NCI-H1436 treated with DMSO at 0.1 percent for 48 hours (cell line): ENCODE results near the gene ARMH4.
"Not testable (repeated sequence)": the region's sequence is repeated elsewhere in the genome, so short reads cannot be mapped to it uniquely, and the experiment has no call there.

Source experiments
- DNase-seq: peaks from one replicate; lab custom pipeline; 2025; lab: John Stamatoyannopoulos, UW

Gene ARMH4

GRCh38 chr14:58143106-58143505 is 8.9 kb downstream of the ARMH4 start:
- no peak for DNase-seq

- DNase-seq, result no peak
Observed at GRCh38 chr14:58141893-58142292, 10.1 kb downstream of the ARMH4 start.

GRCh38 chr14:58138714-58139482 is 13.1 kb downstream of the ARMH4 start:
- no peak for DNase-seq

DNA sequence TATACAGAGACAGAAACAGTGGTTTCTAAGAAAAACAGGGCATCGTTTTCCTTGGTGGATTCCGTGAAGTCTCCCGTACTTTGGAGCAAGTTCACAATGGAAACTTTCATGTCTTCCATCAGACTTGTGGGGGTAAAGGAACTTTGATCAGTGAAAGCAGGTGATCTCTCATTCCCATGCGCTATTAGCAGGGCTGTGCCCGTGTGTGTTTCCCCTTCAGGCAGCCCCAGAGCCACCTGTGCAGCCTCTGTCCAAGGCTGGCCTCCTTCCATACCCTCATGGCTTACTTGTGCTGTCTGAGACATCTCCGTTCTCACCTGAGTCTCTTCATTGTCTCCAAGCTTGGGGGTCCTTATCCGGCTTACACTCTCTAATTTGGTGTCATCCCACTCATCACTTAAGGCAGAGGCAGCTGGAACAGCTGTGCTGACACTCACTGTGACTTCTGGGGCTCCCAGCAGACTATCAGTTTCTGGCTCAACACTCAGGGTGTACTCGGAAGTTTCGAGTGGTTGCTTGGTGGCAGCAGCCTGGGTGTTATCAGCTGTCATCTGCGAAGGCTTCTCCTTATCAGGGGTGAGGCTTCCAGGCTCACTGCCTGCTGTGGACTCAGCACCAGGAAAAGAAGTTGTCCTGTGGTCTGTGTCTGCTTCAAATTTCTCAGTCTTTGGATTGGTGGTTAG is 13.8 kb downstream of the ARMH4 start:
- no peak for DNase-seq

DNA sequence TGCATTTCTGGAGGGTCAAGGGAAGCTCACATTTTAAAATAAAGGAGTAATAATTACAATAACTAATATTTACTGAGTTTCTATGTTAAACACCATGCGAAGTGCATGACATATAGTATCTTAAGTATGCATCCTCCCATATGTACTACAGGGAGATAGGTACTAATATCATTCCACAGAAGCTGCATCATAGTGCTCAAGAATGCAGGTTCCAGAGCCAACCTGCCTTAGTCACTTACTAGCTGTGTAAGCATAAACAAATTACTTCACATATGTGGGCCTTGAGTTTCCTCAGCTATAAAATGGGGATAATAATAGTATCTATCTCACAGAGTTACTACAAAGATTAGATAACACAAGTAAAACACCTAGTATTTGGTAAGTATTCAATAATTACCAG is 18.3 kb downstream of the ARMH4 start:
- no peak for DNase-seq

GRCh38 chr14:58131386-58131785 is 20.6 kb downstream of the ARMH4 start:
- no peak for DNase-seq

DNA sequence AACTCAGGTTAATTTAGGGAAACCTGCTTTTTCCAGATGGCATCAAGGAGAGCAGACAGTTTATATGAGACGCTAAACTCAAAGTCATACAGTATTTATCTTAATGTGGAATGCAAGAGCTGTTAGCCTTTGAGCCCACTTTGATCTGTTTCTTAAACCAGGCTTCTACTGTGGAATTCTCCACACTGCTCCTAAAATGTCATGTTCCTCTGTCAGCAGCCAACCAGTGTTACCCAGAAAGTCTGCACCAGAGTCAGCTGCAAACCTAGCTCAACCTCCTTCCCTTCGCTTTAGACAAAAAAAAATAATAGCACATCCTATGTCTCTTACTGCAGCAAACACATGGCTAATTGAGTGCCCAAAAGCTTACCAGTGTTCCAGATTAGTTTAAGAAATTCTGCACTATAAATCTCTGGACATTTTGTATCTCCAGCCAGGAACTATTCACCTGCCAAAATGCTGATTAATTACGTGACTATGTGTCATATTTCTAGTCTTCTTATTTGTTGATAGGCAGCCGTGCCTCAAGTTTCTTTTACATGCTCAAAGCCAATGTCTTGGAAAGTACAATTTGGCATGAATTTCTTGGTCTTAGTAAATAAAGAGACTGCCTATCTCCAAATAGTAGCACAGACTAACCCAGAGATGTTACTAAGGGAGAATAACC is 21.8 kb downstream of the ARMH4 start:
- DNase-seq, result no peak

- no peak for DNase-seq
Observed at GRCh38 chr14:58129208-58129607, 22.8 kb downstream of the ARMH4 start.

GRCh38 chr14:58128416-58128815 is 23.6 kb downstream of the ARMH4 start:
- DNase-seq, result no peak

DNA sequence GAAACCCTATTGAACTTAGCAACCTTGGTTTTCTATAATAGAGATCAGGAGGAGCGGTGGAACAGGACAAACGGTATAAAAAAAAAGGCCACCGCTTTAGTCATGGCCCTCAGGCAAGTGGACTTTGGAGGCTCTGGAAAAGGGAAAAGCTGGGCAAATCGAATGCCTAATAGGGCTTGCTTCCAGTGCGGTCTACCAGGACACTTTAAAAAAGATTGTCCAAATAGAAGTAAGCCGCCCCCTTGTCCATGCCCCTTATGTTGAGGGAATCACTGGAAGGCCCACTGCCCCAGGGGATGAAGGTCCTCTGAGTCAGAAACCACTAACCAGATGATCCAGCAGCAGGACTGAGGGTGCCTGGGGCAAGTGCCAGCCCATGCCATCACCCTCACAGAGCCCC is 29.5 kb downstream of the ARMH4 start:
- DNase-seq, result not testable (repeated sequence)

DNA sequence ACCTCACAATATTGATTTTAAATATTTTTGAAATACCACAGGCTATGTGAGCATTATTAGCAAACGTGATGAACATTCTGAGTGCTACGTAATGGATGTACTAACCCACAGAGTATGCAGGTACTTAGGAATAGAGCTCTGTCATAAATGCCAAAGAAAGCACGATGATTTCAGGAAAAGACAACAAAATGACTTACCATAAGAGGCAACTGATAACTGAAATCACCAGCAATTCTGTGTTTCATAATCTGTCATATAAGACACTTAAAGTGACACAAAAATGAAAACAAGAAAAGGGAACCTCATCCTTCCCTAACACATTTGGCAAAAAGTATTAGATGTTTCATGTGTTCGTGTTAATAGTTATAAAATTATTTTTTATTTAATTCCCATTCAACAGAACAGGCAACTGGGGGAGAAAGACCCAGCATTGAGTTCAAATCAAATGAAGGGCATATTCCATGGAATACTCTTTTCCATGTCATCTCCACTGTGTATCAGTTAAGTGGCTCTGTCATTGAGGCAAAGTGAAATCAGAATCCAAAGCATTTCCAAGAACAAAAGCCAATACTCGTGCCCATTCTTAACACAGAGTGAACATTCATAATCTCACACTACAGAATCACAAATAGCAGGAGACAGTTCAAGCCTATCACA is 30.4 kb downstream of the ARMH4 start:
- DNase-seq, result no peak

GRCh38 chr14:58119381-58119780 is 32.6 kb downstream of the ARMH4 start:
- DNase-seq, result no peak

DNA sequence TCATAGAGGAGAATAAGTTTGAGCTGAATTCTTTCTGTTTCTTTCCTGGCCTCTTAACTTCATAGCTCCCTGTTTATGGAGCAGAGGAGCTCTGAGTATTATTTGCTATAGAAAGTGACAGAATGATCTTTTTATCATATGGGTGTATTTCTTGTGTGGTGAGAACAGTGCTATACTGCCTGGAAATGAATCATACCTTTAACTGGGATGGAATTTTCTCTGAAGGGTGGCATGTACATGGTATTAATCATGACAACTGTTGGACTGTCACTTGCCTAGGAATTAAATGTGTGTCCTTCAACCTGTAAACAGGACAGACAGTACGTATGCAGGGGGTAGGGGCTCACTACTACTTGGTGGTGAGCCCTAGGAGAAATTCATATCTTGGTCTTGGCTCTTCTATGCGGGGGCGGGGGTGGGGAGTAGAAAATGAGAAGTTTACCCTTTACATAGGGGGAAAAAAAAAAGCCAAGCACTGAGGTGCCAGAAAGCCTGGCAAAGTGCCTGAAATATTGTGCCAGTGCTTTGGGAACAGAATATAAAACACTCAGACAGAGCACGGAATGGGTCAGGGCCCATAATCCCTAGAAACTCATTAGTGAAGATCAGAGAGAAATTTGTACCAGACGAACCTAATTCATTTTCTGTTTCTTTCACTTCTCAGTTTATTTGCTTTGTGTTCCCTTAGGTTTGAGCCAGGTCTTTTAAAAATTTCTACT is 33.8 kb downstream of the ARMH4 start:
- no peak for DNase-seq

DNA sequence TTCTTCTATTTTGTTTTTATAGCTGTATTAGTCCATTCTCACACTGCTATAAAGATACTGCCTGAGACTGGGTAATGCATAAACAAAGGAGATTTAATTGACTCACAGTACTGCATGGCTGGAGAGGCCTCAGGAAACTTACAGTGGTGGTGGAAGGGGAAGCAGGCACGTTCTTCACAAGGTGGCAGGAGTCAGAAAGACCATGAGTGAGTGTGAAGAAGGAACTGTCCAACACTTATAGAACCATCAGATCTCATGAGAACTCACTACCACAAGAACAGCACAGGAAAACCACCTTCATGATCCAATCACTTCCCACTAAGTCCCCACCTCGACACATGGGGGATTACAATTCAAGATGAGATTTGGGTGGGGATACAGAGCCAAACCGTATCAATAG is 42.3 kb downstream of the ARMH4 start:
- DNase-seq, result no peak

- no peak for DNase-seq
Observed at GRCh38 chr14:58108717-58109116, 43.3 kb downstream of the ARMH4 start.

- no peak for DNase-seq
Observed at GRCh38 chr14:58107947-58108552, 44.0 kb downstream of the ARMH4 start.

- no peak for DNase-seq
Observed at GRCh38 chr14:58107041-58107440, 45.0 kb downstream of the ARMH4 start.

DNA sequence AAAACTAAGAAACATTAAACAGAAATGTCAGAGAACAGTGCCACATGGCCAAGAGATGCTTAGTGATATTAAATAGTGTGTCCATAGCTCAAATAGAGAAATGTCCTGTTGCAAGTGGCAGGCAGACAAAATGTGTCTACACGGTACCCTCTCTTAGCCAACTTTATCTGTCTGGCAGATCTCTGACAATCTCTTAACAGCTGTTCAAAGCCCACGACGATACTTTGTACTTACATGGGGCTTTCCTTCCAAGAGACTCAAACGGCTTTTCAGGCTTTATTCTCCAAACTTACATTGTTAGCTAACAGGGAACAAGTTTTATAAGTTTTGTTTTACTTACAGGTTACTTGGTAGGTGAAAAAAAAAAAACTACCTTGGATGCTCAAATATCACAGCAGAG is 45.6 kb downstream of the ARMH4 start:
- DNase-seq, result no peak

GRCh38 chr14:58104808-58105207 is 47.2 kb downstream of the ARMH4 start:
- DNase-seq, result no peak

GRCh38 chr14:58100735-58101368 is 51.2 kb downstream of the ARMH4 start:
- DNase-seq, result no peak

DNA sequence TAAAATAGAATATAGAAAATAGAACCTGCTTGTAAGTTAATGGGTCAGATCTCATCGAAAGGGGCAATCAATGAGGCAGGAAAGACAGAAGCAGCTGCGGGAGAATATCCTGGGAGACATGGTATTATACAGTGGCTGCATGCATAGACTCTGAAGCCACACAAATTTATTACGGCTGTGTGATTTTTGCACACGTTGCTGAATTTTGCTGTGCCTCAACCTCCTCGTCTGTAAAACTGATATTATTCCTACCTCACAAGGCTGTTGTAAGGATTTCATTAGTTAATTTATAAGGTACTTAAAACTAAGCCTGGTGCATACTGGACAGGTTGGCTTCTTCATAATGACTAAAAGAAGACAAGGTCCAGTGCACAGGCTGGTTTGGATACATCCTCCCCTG is 52.3 kb downstream of the ARMH4 start:
- DNase-seq, result no peak
